Stimulated activated CD4-positive, alpha-beta T cell treated with anti-CD3 and anti-CD28 coated beads, Interleukin-15, amount 100 ng/mL, for 48 hours (primary cell): ENCODE results near the gene KCNRG.
"Not testable (repeated sequence)": the region's sequence is repeated elsewhere in the genome, so short reads cannot be mapped to it uniquely, and the experiment has no call there.

Experiments
- DNase-seq, 2 donors: peaks; one replicate each; pipeline ENCODE4 v3.0.0-alpha.2; 2020; ENCODE audit warnings: low read depth in 2 of 2

Gene KCNRG

GRCh38 chr13:50012396-50013169, 2.7 kb upstream of the KCNRG start:
- DNase-seq: no peak

- DNase-seq: no peak
These were observed 858 bp upstream of the KCNRG start for GRCh38 chr13:50014386-50014785.

GRCh38 chr13:50015750-50016149, 506 bp downstream of the KCNRG start:
- no peak for DNase-seq

GRCh38 chr13:50016444-50016843, 1.2 kb downstream of the KCNRG start:
- no peak for DNase-seq

GRCh38 chr13:50017819-50018218, 2.6 kb downstream of the KCNRG start:
- DNase-seq: no peak

GRCh38 chr13:50025436-50025835, 10.2 kb downstream of the KCNRG start:
- DNase-seq: no peak

GRCh38 chr13:50026788-50027473, 11.7 kb downstream of the KCNRG start:
- DNase-seq: no peak

GRCh38 chr13:50030315-50030714, 15.1 kb downstream of the KCNRG start:
- DNase-seq: no peak

GRCh38 chr13:50033725-50034124, 18.5 kb downstream of the KCNRG start:
- DNase-seq: no peak

GRCh38 chr13:50037788-50038187, 22.5 kb downstream of the KCNRG start:
- DNase-seq: no peak

- no peak for DNase-seq
These were observed 23.0 kb downstream of the KCNRG start for GRCh38 chr13:50038266-50038665.

GRCh38 chr13:50052478-50052877, 37.2 kb downstream of the KCNRG start:
- DNase-seq: no peak

GRCh38 chr13:50053844-50054243, 38.6 kb downstream of the KCNRG start:
- DNase-seq: no peak

GRCh38 chr13:50055454-50055853, 40.2 kb downstream of the KCNRG start:
- no peak for DNase-seq

- DNase-seq: no peak
These were observed 45.5 kb downstream of the KCNRG start for GRCh38 chr13:50060718-50061117.

GRCh38 chr13:50062336-50062735, 47.1 kb downstream of the KCNRG start:
- DNase-seq: not testable (repeated sequence)

GRCh38 chr13:50065712-50066111, 50.5 kb downstream of the KCNRG start:
- no peak for DNase-seq

- no peak for DNase-seq
These were observed 53.3 kb downstream of the KCNRG start for GRCh38 chr13:50068508-50068907.

GRCh38 chr13:50069261-50069660, 54.0 kb downstream of the KCNRG start:
- DNase-seq: no peak

- no peak for DNase-seq
These were observed 54.9 kb downstream of the KCNRG start for GRCh38 chr13:50070186-50070585.
